ENCODE measurements around the gene C20orf173.

DNA sequence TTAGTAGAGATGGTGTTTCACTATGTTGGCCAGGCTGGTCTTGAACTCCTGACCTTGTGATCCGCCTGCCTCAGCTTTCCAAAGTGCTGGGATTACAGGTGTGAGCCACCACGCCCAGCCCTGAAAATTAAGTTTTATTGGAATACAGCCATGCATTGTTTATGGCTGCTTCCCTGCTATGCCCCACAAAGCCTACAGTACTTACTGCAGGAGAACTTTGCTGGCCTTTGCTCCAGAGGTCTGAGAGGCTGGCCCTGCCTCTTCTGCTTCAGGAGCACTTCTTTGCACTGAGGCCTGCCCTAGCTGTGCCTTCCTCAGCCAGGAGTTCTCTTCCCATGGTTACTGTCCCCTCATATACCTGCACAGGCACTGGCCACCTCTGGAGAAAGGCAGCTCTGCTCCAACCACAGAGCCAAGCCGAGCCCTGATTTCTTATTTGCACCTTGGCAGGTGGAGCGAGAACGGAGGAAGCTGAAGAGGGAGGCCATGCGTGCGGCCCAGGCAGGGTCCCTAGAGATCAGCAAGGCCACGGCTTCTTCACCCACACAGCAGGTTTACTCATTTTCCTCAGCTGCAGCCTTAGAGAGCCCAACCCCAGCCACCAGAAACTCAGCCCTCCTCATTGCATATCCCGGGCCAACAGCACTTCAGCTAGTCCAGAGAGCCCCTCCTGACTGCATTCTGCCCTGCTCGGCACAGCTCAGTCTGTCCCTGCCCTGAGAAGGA, 20.8 kb downstream of the C20orf173 start:
- TF ChIP-seq, protein P1, sequence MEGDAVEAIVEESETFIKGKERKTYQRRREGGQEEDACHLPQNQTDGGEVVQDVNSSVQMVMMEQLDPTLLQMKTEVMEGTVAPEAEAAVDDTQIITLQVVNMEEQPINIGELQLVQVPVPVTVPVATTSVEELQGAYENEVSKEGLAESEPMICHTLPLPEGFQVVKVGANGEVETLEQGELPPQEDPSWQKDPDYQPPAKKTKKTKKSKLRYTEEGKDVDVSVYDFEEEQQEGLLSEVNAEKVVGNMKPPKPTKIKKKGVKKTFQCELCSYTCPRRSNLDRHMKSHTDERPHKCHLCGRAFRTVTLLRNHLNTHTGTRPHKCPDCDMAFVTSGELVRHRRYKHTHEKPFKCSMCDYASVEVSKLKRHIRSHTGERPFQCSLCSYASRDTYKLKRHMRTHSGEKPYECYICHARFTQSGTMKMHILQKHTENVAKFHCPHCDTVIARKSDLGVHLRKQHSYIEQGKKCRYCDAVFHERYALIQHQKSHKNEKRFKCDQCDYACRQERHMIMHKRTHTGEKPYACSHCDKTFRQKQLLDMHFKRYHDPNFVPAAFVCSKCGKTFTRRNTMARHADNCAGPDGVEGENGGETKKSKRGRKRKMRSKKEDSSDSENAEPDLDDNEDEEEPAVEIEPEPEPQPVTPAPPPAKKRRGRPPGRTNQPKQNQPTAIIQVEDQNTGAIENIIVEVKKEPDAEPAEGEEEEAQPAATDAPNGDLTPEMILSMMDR (IDR thresholded peaks at IDR 0.05): no peak
- no peak for TF ChIP-seq POLR2A (IDR thresholded peaks at IDR 0.05)

Measured in breast epithelium (tissue), 3 donors.